Prostate gland (tissue), 2 donors: ENCODE measurements around the gene PLA2G12A.

Source experiments
- CTCF ChIP-seq, 4 experiments: fragments of 200-600 bp in 2 of 4; fragments of 450-650 bp in 2 of 4; sonication (generic) in 2 of 4; IDR thresholded peaks; 1 replicate in 3 of 4; 2 replicates in 1 of 4; pipeline ENCODE4 v1.5.1; 2016 to 2019; ENCODE audit warnings: antibody characterized with exemption in 4 of 4, mild to moderate bottlenecking in 2 of 4, moderate library complexity in 2 of 4
- POLR2A ChIP-seq: fragments of 450-650 bp; IDR thresholded peaks from one replicate; pipeline ENCODE4 v1.6.1; 2016; ENCODE audit warnings: antibody characterized with exemption, mild to moderate bottlenecking
- POLR2AphosphoS5 ChIP-seq: sonication (generic); formaldehyde crosslinking; IDR thresholded peaks from one replicate; pipeline ENCODE4 v1.6.1; 2017; ENCODE audit warnings: antibody characterized with exemption

GRCh38 chr4:109729718-109730618 lies at the start of gene PLA2G12A:
- TF ChIP-seq CTCF (IDR thresholded peaks at IDR 0.05), result no peak
- peak; percentile 42 for TF ChIP-seq POLR2AphosphoS5
- TF ChIP-seq POLR2A, result peak; percentile 89
